Right lobe of liver (tissue), 4 donors: ENCODE data around the gene SOBP.

ENCODE experiments used
- CTCF ChIP-seq, 4 donors: fragments of 200-600 bp in 3 of 4; fragments of 450-650 bp in 1 of 4; IDR thresholded peaks; one replicate each; pipeline versions ENCODE4 v1.5.1 to v1.8.0; 2016 to 2022; ENCODE audit warnings: antibody characterized with exemption in 4 of 4, mild to moderate bottlenecking in 2 of 4
- POLR2A ChIP-seq: fragments of 450-650 bp; IDR thresholded peaks from one replicate; pipeline ENCODE4 v1.6.1; 2017; ENCODE audit warnings: antibody characterized with exemption, mild to moderate bottlenecking
- donor health status: DM: no; HTN: no; CAD: no.
- donor health status: DM: no; HTN: no; CAD: no.
- donor health status: DM: no; HTN: yes; CAD: no.

- TF ChIP-seq POLR2A (no peak), CTCF (IDR thresholded peaks at IDR 0.05) (no peak)
These were observed 45.6 kb upstream of the SOBP start for GRCh38 chr6:107444277-107444676.
